Type B pancreatic cell (in vitro differentiated cells): ENCODE measurements around the gene BCAS3. TPM values are rescaled to one million over a fixed set of nuclear protein-coding genes. Genes with fewer than 3 reads are reported as not detected.

Experiments used
- DNase-seq: peaks from one replicate; pipeline ENCODE4 v3.0.0; 2021; ENCODE audit warnings: mixed read lengths; ENCODE audit not compliant: unreplicated experiment; ENCODE audit errors: extremely low spot score
- H3K27ac Mint-ChIP-seq: 2 replicates; pipeline ENCODE4 v1.8.0; 2021; ENCODE audit warnings: mild to moderate bottlenecking, mixed read lengths
- H3K27me3 Mint-ChIP-seq: 2 replicates; pipeline ENCODE4 v1.8.0; 2021; ENCODE audit warnings: mixed read lengths
- H3K36me3 Mint-ChIP-seq: 2 replicates; pipeline ENCODE4 v1.8.0; 2021; ENCODE audit warnings: mixed read lengths
- H3K4me1 Mint-ChIP-seq: one replicate; pipeline ENCODE4 v1.8.0; 2021; ENCODE audit warnings: mixed read lengths; ENCODE audit not compliant: unreplicated experiment
- H3K4me3 Mint-ChIP-seq: 2 replicates; pipeline ENCODE4 v1.8.0; 2021; ENCODE audit warnings: mild to moderate bottlenecking, mixed read lengths
- H3K9me3 Mint-ChIP-seq: 2 replicates; pipeline ENCODE4 v1.8.0; 2021; ENCODE audit warnings: mixed read lengths
- total RNA-seq: library from RNA; stranded (reverse); gene quantifications from 2 replicates; pipeline ENCODE4 v1.2.1, GENCODE V29; 2021; ENCODE audit warnings: low replicate concordance
- TF ChIP-seq, protein P1 (sequence below): fragments of 200-600 bp; sonication (generic); conservative IDR thresholded peaks from 2 replicates; pipeline ENCODE4 v1.5.0; 2021; ENCODE audit warnings: antibody characterized with exemption, mild to moderate bottlenecking

Gene BCAS3
- total RNA-seq, 1 donor from 2014 or later, result 23.0 TPM

DNA sequence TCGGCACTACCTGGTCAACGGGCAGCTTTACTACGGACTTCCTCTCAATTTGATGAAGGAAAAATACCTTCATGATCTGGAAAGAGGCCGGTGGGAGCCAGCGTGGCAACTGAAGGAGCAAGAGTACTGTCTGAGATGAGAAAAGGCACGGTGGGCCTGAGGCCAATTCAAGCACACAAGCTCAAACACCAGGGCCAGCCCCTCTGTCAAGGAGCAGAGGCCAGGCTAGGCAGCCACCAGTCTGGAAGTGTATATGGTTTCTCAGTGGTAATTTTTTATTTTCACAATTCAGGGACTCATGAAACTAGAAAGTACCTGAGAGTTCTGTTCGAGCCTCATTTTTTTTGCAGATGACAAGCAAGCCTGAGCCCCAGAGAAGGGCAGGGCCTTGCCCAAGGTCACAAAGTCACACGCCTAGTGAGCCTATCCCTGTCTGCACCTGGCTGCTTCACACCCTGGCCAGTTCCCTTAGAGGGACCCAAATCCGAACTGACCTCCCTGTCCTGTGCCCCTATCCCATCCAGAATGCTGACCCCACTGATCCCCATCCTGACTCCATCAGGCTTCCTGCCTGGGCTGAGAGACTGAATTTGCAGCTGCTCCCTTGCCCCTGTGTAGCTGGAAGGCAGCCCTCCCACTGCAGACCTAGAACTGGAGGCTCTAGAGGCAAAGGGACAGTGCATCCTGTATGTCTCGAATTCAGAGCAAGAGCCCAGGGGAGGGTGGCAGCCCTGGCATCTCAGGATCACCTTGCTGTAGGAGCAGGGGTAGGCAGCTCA is 717.2 kb downstream of the BCAS3 start:
- Mint-ChIP-seq H3K36me3 (peaks cover 11% of the 10 kb centered on the region), H3K4me3 (peak overlapping the region; percentile 78), H3K27me3 (peaks cover 63% of the 10 kb centered on the region), H3K27ac (peak overlapping the region; percentile 67), H3K4me1 (peaks cover 26% of the 10 kb centered on the region), H3K9me3 (no peaks in the 10 kb centered on the region)
- TF ChIP-seq, protein P1, sequence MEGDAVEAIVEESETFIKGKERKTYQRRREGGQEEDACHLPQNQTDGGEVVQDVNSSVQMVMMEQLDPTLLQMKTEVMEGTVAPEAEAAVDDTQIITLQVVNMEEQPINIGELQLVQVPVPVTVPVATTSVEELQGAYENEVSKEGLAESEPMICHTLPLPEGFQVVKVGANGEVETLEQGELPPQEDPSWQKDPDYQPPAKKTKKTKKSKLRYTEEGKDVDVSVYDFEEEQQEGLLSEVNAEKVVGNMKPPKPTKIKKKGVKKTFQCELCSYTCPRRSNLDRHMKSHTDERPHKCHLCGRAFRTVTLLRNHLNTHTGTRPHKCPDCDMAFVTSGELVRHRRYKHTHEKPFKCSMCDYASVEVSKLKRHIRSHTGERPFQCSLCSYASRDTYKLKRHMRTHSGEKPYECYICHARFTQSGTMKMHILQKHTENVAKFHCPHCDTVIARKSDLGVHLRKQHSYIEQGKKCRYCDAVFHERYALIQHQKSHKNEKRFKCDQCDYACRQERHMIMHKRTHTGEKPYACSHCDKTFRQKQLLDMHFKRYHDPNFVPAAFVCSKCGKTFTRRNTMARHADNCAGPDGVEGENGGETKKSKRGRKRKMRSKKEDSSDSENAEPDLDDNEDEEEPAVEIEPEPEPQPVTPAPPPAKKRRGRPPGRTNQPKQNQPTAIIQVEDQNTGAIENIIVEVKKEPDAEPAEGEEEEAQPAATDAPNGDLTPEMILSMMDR, result no peak
- DNase-seq, result no peak

DNA sequence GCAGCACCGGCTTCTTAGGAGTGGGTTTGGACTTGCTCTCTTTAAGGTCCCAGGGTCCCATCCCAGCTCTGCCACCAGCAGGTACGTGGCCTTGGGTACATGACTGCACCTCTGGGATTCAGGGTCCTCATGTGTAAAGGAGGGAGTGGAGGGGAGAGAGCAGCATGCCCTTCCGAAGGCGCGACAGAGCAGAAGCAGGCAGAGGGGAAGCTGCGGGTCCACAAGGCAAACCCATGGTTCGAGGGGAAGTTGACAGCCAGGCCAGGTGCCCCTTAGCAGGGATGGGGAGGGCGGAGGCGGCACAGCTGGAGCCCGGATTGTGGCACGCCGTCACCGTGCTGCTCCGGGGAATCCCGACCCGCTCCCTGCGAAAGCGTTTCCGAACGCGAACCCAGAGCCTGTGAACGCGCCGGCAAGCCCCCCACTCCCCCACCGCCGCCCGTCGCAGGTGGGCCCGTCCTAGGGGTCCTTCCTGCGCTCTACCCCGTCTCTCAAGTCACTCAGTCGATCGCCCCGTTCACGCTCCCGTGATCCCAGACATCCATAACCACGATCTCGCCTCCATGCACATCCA is 717.8 kb downstream of the BCAS3 start:
- peaks cover 11% of the 10 kb centered on the region for H3K36me3 Mint-ChIP-seq
- no peaks in the 10 kb centered on the region for H3K9me3 Mint-ChIP-seq
- H3K4me1 Mint-ChIP-seq, result peaks cover 20% of the 10 kb centered on the region
- peaks cover 64% of the 10 kb centered on the region for H3K27me3 Mint-ChIP-seq
- DNase-seq, result no peak
- TF ChIP-seq, protein P1, result no peak
- peak overlapping the region; percentile 50 for H3K27ac Mint-ChIP-seq
- peak overlapping the region; percentile 78 for H3K4me3 Mint-ChIP-seq

GRCh38 chr17:61395983-61396585 is 718.4 kb downstream of the BCAS3 start:
- peak overlapping the region; percentile 49 for H3K4me3 Mint-ChIP-seq

GRCh38 chr17:61396586-61397085 is 719.0 kb downstream of the BCAS3 start:
- H3K9me3 Mint-ChIP-seq, result no peaks in the 10 kb centered on the region
- peaks cover 21% of the 10 kb centered on the region for H3K4me1 Mint-ChIP-seq
- no peak for DNase-seq
- peaks cover 17% of the 10 kb centered on the region for H3K36me3 Mint-ChIP-seq
- peak overlapping the region; percentile 17 for H3K4me3 Mint-ChIP-seq
- H3K27ac Mint-ChIP-seq, result no peak overlapping the region
- TF ChIP-seq, protein P1, result no peak
- H3K27me3 Mint-ChIP-seq, result peaks cover 66% of the 10 kb centered on the region

More at GRCh38 chr17:61395983-61396585, 718.4 kb downstream of the BCAS3 start:
- H3K9me3 Mint-ChIP-seq, result no peaks in the 10 kb centered on the region
- H3K27me3 Mint-ChIP-seq, result peaks cover 66% of the 10 kb centered on the region
- H3K4me1 Mint-ChIP-seq, result peaks cover 16% of the 10 kb centered on the region
- TF ChIP-seq, protein P1, result no peak
- DNase-seq, result no peak
- peaks cover 11% of the 10 kb centered on the region for H3K36me3 Mint-ChIP-seq
- no peak overlapping the region for H3K27ac Mint-ChIP-seq

DNA sequence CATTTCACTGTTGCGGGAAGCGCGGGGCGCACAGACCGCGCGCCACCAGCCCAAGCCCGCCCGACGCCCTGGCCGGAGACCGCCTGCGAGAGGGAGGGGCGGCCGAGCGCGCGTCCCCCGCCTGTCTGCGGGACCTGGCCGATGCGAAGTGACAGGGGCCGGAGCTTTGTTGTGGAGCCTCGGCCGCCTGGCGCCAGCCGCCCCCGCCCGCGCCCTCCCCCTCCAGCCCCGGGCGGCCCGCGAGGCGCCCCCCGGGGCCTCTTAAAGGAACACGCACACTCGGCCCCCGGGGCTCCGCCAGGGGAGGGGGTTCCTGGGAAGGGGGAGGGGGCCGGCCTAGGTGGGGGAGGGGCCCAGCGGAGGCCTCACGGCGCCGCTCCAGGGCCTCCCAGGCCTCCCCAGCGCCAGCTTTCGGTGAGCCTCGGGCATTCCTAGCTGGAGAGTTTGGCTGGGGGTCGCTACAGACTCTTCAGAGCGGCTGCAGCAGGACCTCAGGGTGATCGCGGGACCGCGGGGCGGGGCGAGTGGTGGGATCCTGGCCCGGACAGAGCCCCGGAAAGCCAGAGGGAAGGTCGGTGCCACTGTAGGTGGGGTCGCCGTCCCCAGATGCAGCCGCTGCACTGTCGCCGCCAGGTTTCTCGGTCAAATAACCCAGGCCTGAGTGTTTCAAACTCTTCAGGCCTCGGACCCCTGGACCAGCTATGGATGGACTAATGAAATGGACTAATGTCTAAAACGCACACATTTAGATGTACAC is 719.6 kb downstream of the BCAS3 start:
- no peak for DNase-seq
- Mint-ChIP-seq H3K9me3 (no peaks in the 10 kb centered on the region), H3K36me3 (peaks cover 16% of the 10 kb centered on the region), H3K27ac (no peak overlapping the region), H3K27me3 (peaks cover 68% of the 10 kb centered on the region), H3K4me3 (peak overlapping the region; percentile 91), H3K4me1 (peaks cover 22% of the 10 kb centered on the region)
- TF ChIP-seq, protein P1, result no peak
